Endodermal cell (in vitro differentiated cells): ENCODE results near the gene FEM1A. TPM values are rescaled to one million over a fixed set of nuclear protein-coding genes. Genes with fewer than 3 reads are reported as not detected.
"Not testable (repeated sequence)": the region's sequence is repeated elsewhere in the genome, so short reads cannot be mapped to it uniquely, and the experiment has no call there.

ENCODE experiments used
- DNase-seq: peaks from one replicate; pipeline ENCODE4 v3.0.0-alpha.2; 2017
- H3K27ac ChIP-seq: 2 replicates; pipeline ENCODE4 v1.5.1; 2013; ENCODE audit warnings: mild to moderate bottlenecking, low read depth, low read length, moderate library complexity
- H3K27me3 ChIP-seq: 2 replicates; pipeline ENCODE4 v1.6.1; 2013; ENCODE audit warnings: mild to moderate bottlenecking, low read length, moderate library complexity; ENCODE audit not compliant: insufficient read depth, control insufficient read depth, poor library complexity, severe bottlenecking
- H3K36me3 ChIP-seq: 2 replicates; pipeline ENCODE4 v1.7.0; 2013; ENCODE audit warnings: mild to moderate bottlenecking, low read length, moderate library complexity; ENCODE audit not compliant: control insufficient read depth, insufficient read depth
- H3K4me1 ChIP-seq: one replicate; pipeline ENCODE4 v1.7.0; 2013; ENCODE audit warnings: low read length; ENCODE audit not compliant: control insufficient read depth, insufficient read depth
- H3K4me3 ChIP-seq: 2 replicates; pipeline ENCODE4 v1.5.1; 2013; ENCODE audit warnings: mild to moderate bottlenecking, low read length, moderate library complexity
- H3K9ac ChIP-seq: 2 replicates; pipeline ENCODE4 v1.6.1; 2013; ENCODE audit warnings: mild to moderate bottlenecking, low read length, moderate library complexity; ENCODE audit not compliant: poor library complexity, severe bottlenecking; ENCODE audit errors: extremely low read depth
- H3K9me3 ChIP-seq: 2 replicates; pipeline ENCODE4 v1.6.1; 2013; ENCODE audit warnings: mild to moderate bottlenecking, low read length, moderate library complexity; ENCODE audit not compliant: control insufficient read depth
- H3K27ac Mint-ChIP-seq: 2 replicates; pipeline ENCODE4 v1.8.0; 2020; ENCODE audit warnings: mixed read lengths
- H3K27me3 Mint-ChIP-seq: 2 replicates; pipeline ENCODE4 v1.8.0; 2021; ENCODE audit warnings: mild to moderate bottlenecking, mixed read lengths; ENCODE audit not compliant: insufficient read depth
- H3K36me3 Mint-ChIP-seq: 2 replicates; pipeline ENCODE4 v1.8.0; 2020; ENCODE audit warnings: low read depth, mixed read lengths
- H3K4me1 Mint-ChIP-seq: 2 replicates; pipeline ENCODE4 v1.8.0; 2020; ENCODE audit warnings: mixed read lengths
- H3K4me3 Mint-ChIP-seq: 2 replicates; pipeline ENCODE4 v1.8.0; 2020; ENCODE audit warnings: mild to moderate bottlenecking, moderate library complexity, mixed read lengths
- H3K9me3 Mint-ChIP-seq: 2 replicates; pipeline ENCODE4 v1.8.0; 2020; ENCODE audit warnings: mild to moderate bottlenecking, mixed read lengths
- CTCF ChIP-seq: fragments of 200-600 bp; sonication (generic); conservative IDR thresholded peaks from 2 replicates; pipeline ENCODE4 v1.5.0; 2021; ENCODE audit warnings: antibody characterized with exemption, mild to moderate bottlenecking
- WGBS, 2 experiments: methylation state at CpG; one replicate each; pipeline versions ENCODE4 v1.1.5 to v1.1.7; 2013; ENCODE audit warnings: missing lambda C conversion rate in 2 of 2, mixed read lengths in 1 of 2; ENCODE audit not compliant: insufficient coverage in 1 of 2, insufficient read length in 1 of 2; 5-methylcytosine and 5-hydroxymethylcytosine counted together
- total RNA-seq, 2 donors: library from RNA; stranded (reverse); fragmentation: NEBNext Ultra II Directional in 1 of 2; extraction: Animal tissue kit (Norgen Biotek cat#: 25700) in 1 of 2; gene quantifications; 2 replicates in 1 of 2; 3 replicates in 1 of 2; pipeline ENCODE4 v1.2.1, GENCODE V29; 2021

FEM1A gene
- total RNA-seq, 2 donors from 2014 or later: 15.8 to 16.0 TPM

GRCh38 chr19:4744451-4745174, 46.9 kb upstream of the FEM1A start:
- Histone ChIP-seq H3K9ac (no peak overlapping the region), H3K9me3 (no peaks in the 10 kb centered on the region), H3K27ac (no peak overlapping the region), H3K27me3 (no peaks in the 10 kb centered on the region), H3K4me1 (no peaks in the 10 kb centered on the region), H3K36me3 (no peaks in the 10 kb centered on the region), H3K4me3 (no peak overlapping the region)
- TF ChIP-seq CTCF: no peak
- WGBS, 2 experiments: 81 to 89% methylated on average over 7 to 8 of the region's 8 CpGs
- Mint-ChIP-seq H3K4me3 (no peak overlapping the region), H3K9me3 (no peaks in the 10 kb centered on the region), H3K27me3 (peaks cover 1% of the 10 kb centered on the region), H3K36me3 (no peaks in the 10 kb centered on the region), H3K27ac (no peak overlapping the region), H3K4me1 (peaks cover 5% of the 10 kb centered on the region)
- no peak for DNase-seq

GRCh38 chr19:4745175-4745574, 46.4 kb upstream of the FEM1A start:
- not testable (repeated sequence) for H3K27ac ChIP-seq, H3K4me3 ChIP-seq

GRCh38 chr19:4745986-4746385, 45.5 kb upstream of the FEM1A start:
- no peaks in the 10 kb centered on the region for H3K27me3 ChIP-seq
- no peaks in the 10 kb centered on the region for H3K4me1 ChIP-seq
- no peak overlapping the region for H3K9ac ChIP-seq
- H3K27ac Mint-ChIP-seq: no peak overlapping the region
- no peak overlapping the region for H3K4me3 Mint-ChIP-seq
- H3K4me1 Mint-ChIP-seq: peaks cover 5% of the 10 kb centered on the region
- no peaks in the 10 kb centered on the region for H3K36me3 ChIP-seq
- H3K27ac ChIP-seq: no peak overlapping the region
- H3K27me3 Mint-ChIP-seq: peaks cover 1% of the 10 kb centered on the region
- no peak overlapping the region for H3K4me3 ChIP-seq
- 92 to 94% methylated on average over 6 to 8 of the region's 8 CpGs for WGBS, 2 experiments
- no peaks in the 10 kb centered on the region for H3K36me3 Mint-ChIP-seq
- no peaks in the 10 kb centered on the region for H3K9me3 Mint-ChIP-seq
- TF ChIP-seq CTCF: no peak
- H3K9me3 ChIP-seq: no peaks in the 10 kb centered on the region
- no peak for DNase-seq

More at GRCh38 chr19:4745175-4745574, 46.4 kb upstream of the FEM1A start:
- not testable (repeated sequence) for H3K9ac ChIP-seq, DNase-seq, H3K27me3 ChIP-seq, H3K9me3 ChIP-seq, H3K36me3 Mint-ChIP-seq, H3K27ac Mint-ChIP-seq, H3K4me3 Mint-ChIP-seq, H3K36me3 ChIP-seq, H3K4me1 ChIP-seq, H3K4me1 Mint-ChIP-seq, H3K27me3 Mint-ChIP-seq, H3K9me3 Mint-ChIP-seq
- 92 to 95% methylated on average over 10 of the region's 10 CpGs for WGBS, 2 experiments
